GM18909 (cell line): ENCODE results near the gene PTPRB.

Experiments used
- ATAC-seq: cut with Tn5 transposase; IDR thresholded peaks from one replicate; pipeline ENCODE4 v1.9.1; 2021; ENCODE audit warnings: mild to moderate bottlenecking; ENCODE audit not compliant: unreplicated experiment, poor library complexity

Gene PTPRB

GRCh38 chr12:70605976-70606375 lies 31.3 kb downstream of the PTPRB start:
- no peak for ATAC-seq

- ATAC-seq = no peak
Measured at GRCh38 chr12:70604662-70605061, 32.6 kb downstream of the PTPRB start.

- ATAC-seq = no peak
Measured at GRCh38 chr12:70603044-70603443, 34.2 kb downstream of the PTPRB start.

- ATAC-seq = no peak
Measured at GRCh38 chr12:70598467-70599193, 38.6 kb downstream of the PTPRB start.

- ATAC-seq = no peak
Measured at GRCh38 chr12:70592664-70593063, 44.6 kb downstream of the PTPRB start.

GRCh38 chr12:70590549-70591226 lies 46.5 kb downstream of the PTPRB start:
- ATAC-seq = no peak

- ATAC-seq = peak; percentile 84
Measured at GRCh38 chr12:70590051-70590450, 47.2 kb downstream of the PTPRB start.

- ATAC-seq = no peak
Measured at GRCh38 chr12:70584332-70584731, 52.9 kb downstream of the PTPRB start.

GRCh38 chr12:70583251-70583650 lies 54.0 kb downstream of the PTPRB start:
- no peak for ATAC-seq

GRCh38 chr12:70581208-70581607 lies 56.0 kb downstream of the PTPRB start:
- ATAC-seq = no peak

GRCh38 chr12:70577283-70577634 lies 60.0 kb downstream of the PTPRB start:
- no peak for ATAC-seq

- peak; percentile 80 for ATAC-seq
Measured at GRCh38 chr12:70576341-70577282, 60.6 kb downstream of the PTPRB start.

- ATAC-seq = no peak
Measured at GRCh38 chr12:70571705-70572268, 65.4 kb downstream of the PTPRB start.

GRCh38 chr12:70571029-70571428 lies 66.2 kb downstream of the PTPRB start:
- ATAC-seq = no peak

- ATAC-seq = no peak
Measured at GRCh38 chr12:70561550-70561949, 75.7 kb downstream of the PTPRB start.

GRCh38 chr12:70560671-70561070 lies 76.6 kb downstream of the PTPRB start:
- no peak for ATAC-seq

- ATAC-seq = no peak
Measured at GRCh38 chr12:70559390-70559789, 77.8 kb downstream of the PTPRB start.

GRCh38 chr12:70557583-70558191 lies 79.5 kb downstream of the PTPRB start:
- no peak for ATAC-seq

- no peak for ATAC-seq
Measured at GRCh38 chr12:70556179-70556869, 80.9 kb downstream of the PTPRB start.

GRCh38 chr12:70555081-70555480 lies 82.1 kb downstream of the PTPRB start:
- no peak for ATAC-seq
